ENCODE results near the gene SYPL2.
"Not testable (repeated sequence)": the region's sequence is repeated elsewhere in the genome, so short reads cannot be mapped to it uniquely, and the experiment has no call there.

SYPL2 gene

GRCh38 chr1:109472779-109473178, 6.4 kb downstream of the SYPL2 start:
- no peak for DNase-seq (ENCODE audit: low read depth)
- H3K4me1 ChIP-seq (ENCODE audit: control insufficient read depth, insufficient read depth, low read length): peaks cover 4% of the 10 kb centered on the region
- H3K9ac ChIP-seq (ENCODE audit: low read length): no peak overlapping the region
- no peaks in the 10 kb centered on the region for H3K9me3 ChIP-seq (ENCODE audit: control insufficient read depth, low read length)
- no peak overlapping the region for H3K4me3 ChIP-seq (ENCODE audit: low read length)
- no peaks in the 10 kb centered on the region for H3K27me3 ChIP-seq (replicated peaks; ENCODE audit: control insufficient read depth, insufficient read depth, low read length)
- peaks cover 34% of the 10 kb centered on the region for H3K36me3 ChIP-seq (ENCODE audit: control insufficient read depth, insufficient read depth, low read length, severe bottlenecking)

GRCh38 chr1:109473284-109474057, 7.1 kb downstream of the SYPL2 start:
- H3K36me3 ChIP-seq (ENCODE audit: control insufficient read depth, insufficient read depth, low read length, severe bottlenecking): peaks cover 41% of the 10 kb centered on the region
- H3K27me3 ChIP-seq (replicated peaks; ENCODE audit: control insufficient read depth, insufficient read depth, low read length); H3K9me3 ChIP-seq (ENCODE audit: control insufficient read depth, low read length); H3K9ac ChIP-seq (ENCODE audit: low read length); DNase-seq (ENCODE audit: low read depth); H3K4me3 ChIP-seq (ENCODE audit: low read length); H3K4me1 ChIP-seq (ENCODE audit: control insufficient read depth, insufficient read depth, low read length): not testable (repeated sequence)

- H3K4me1 ChIP-seq (ENCODE audit: control insufficient read depth, insufficient read depth, low read length): peaks cover 4% of the 10 kb centered on the region
- H3K27me3 ChIP-seq (replicated peaks; ENCODE audit: control insufficient read depth, insufficient read depth, low read length): no peaks in the 10 kb centered on the region
- no peak overlapping the region for H3K4me3 ChIP-seq (ENCODE audit: low read length)
- no peak for DNase-seq (ENCODE audit: low read depth)
- H3K36me3 ChIP-seq (ENCODE audit: control insufficient read depth, insufficient read depth, low read length, severe bottlenecking): peaks cover 54% of the 10 kb centered on the region
- no peak overlapping the region for H3K9ac ChIP-seq (ENCODE audit: low read length)
- no peaks in the 10 kb centered on the region for H3K9me3 ChIP-seq (ENCODE audit: control insufficient read depth, low read length)
Observed at GRCh38 chr1:109474697-109475096, 8.4 kb downstream of the SYPL2 start.

- Histone ChIP-seq H3K4me1 (ENCODE audit: control insufficient read depth, insufficient read depth, low read length) (peaks cover 4% of the 10 kb centered on the region), H3K27me3 (replicated peaks; ENCODE audit: control insufficient read depth, insufficient read depth, low read length) (no peaks in the 10 kb centered on the region), H3K9ac (ENCODE audit: low read length) (no peak overlapping the region), H3K9me3 (ENCODE audit: control insufficient read depth, low read length) (no peaks in the 10 kb centered on the region), H3K36me3 (ENCODE audit: control insufficient read depth, insufficient read depth, low read length, severe bottlenecking) (peaks cover 59% of the 10 kb centered on the region), H3K4me3 (ENCODE audit: low read length) (no peak overlapping the region)
- no peak for DNase-seq (ENCODE audit: low read depth)
Observed at GRCh38 chr1:109475261-109475660, 8.9 kb downstream of the SYPL2 start.

- H3K27me3 ChIP-seq (replicated peaks; ENCODE audit: control insufficient read depth, insufficient read depth, low read length): no peaks in the 10 kb centered on the region
- H3K4me1 ChIP-seq (ENCODE audit: control insufficient read depth, insufficient read depth, low read length): peaks cover 4% of the 10 kb centered on the region
- no peak overlapping the region for H3K9ac ChIP-seq (ENCODE audit: low read length)
- H3K9me3 ChIP-seq (ENCODE audit: control insufficient read depth, low read length): no peaks in the 10 kb centered on the region
- peaks cover 67% of the 10 kb centered on the region for H3K36me3 ChIP-seq (ENCODE audit: control insufficient read depth, insufficient read depth, low read length, severe bottlenecking)
- no peak for DNase-seq (ENCODE audit: low read depth)
- H3K4me3 ChIP-seq (ENCODE audit: low read length): no peak overlapping the region
Observed at GRCh38 chr1:109476825-109477224, 10.5 kb downstream of the SYPL2 start.

GRCh38 chr1:109477821-109478220, 11.5 kb downstream of the SYPL2 start:
- no peak overlapping the region for H3K4me3 ChIP-seq (ENCODE audit: low read length)
- no peaks in the 10 kb centered on the region for H3K9me3 ChIP-seq (ENCODE audit: control insufficient read depth, low read length)
- no peaks in the 10 kb centered on the region for H3K27me3 ChIP-seq (replicated peaks; ENCODE audit: control insufficient read depth, insufficient read depth, low read length)
- peaks cover 67% of the 10 kb centered on the region for H3K36me3 ChIP-seq (ENCODE audit: control insufficient read depth, insufficient read depth, low read length, severe bottlenecking)
- no peak for DNase-seq (ENCODE audit: low read depth)
- no peak overlapping the region for H3K9ac ChIP-seq (ENCODE audit: low read length)
- H3K4me1 ChIP-seq (ENCODE audit: control insufficient read depth, insufficient read depth, low read length): peaks cover 4% of the 10 kb centered on the region

GRCh38 chr1:109478806-109479205, 12.5 kb downstream of the SYPL2 start:
- Histone ChIP-seq H3K27me3 (replicated peaks; ENCODE audit: control insufficient read depth, insufficient read depth, low read length) (no peaks in the 10 kb centered on the region), H3K4me3 (ENCODE audit: low read length) (no peak overlapping the region), H3K4me1 (ENCODE audit: control insufficient read depth, insufficient read depth, low read length) (peaks cover 11% of the 10 kb centered on the region), H3K9ac (ENCODE audit: low read length) (no peak overlapping the region), H3K9me3 (ENCODE audit: control insufficient read depth, low read length) (no peaks in the 10 kb centered on the region), H3K36me3 (ENCODE audit: control insufficient read depth, insufficient read depth, low read length, severe bottlenecking) (peaks cover 67% of the 10 kb centered on the region)
- DNase-seq (ENCODE audit: low read depth): no peak

GRCh38 chr1:109479311-109479710, 13.0 kb downstream of the SYPL2 start:
- H3K4me3 ChIP-seq (ENCODE audit: low read length): no peak overlapping the region
- no peaks in the 10 kb centered on the region for H3K9me3 ChIP-seq (ENCODE audit: control insufficient read depth, low read length)
- no peaks in the 10 kb centered on the region for H3K27me3 ChIP-seq (replicated peaks; ENCODE audit: control insufficient read depth, insufficient read depth, low read length)
- peaks cover 12% of the 10 kb centered on the region for H3K4me1 ChIP-seq (ENCODE audit: control insufficient read depth, insufficient read depth, low read length)
- no peak for DNase-seq (ENCODE audit: low read depth)
- no peak overlapping the region for H3K9ac ChIP-seq (ENCODE audit: low read length)
- H3K36me3 ChIP-seq (ENCODE audit: control insufficient read depth, insufficient read depth, low read length, severe bottlenecking): peaks cover 67% of the 10 kb centered on the region

- no peak for DNase-seq (ENCODE audit: low read depth)
- no peaks in the 10 kb centered on the region for H3K27me3 ChIP-seq (replicated peaks; ENCODE audit: control insufficient read depth, insufficient read depth, low read length)
- H3K9me3 ChIP-seq (ENCODE audit: control insufficient read depth, low read length): no peaks in the 10 kb centered on the region
Observed at GRCh38 chr1:109479901-109480300, 13.6 kb downstream of the SYPL2 start.

GRCh38 chr1:109481646-109482045, 15.3 kb downstream of the SYPL2 start:
- no peak overlapping the region for H3K4me3 ChIP-seq (ENCODE audit: low read length)
- peaks cover 58% of the 10 kb centered on the region for H3K36me3 ChIP-seq (ENCODE audit: control insufficient read depth, insufficient read depth, low read length, severe bottlenecking)
- peaks cover 18% of the 10 kb centered on the region for H3K4me1 ChIP-seq (ENCODE audit: control insufficient read depth, insufficient read depth, low read length)
- DNase-seq (ENCODE audit: low read depth): no peak
- H3K9me3 ChIP-seq (ENCODE audit: control insufficient read depth, low read length): no peaks in the 10 kb centered on the region
- H3K27me3 ChIP-seq (replicated peaks; ENCODE audit: control insufficient read depth, insufficient read depth, low read length): no peaks in the 10 kb centered on the region
- no peak overlapping the region for H3K9ac ChIP-seq (ENCODE audit: low read length)

More at GRCh38 chr1:109479901-109480300, 13.6 kb downstream of the SYPL2 start:
- H3K4me3 ChIP-seq (ENCODE audit: low read length): no peak overlapping the region
- peaks cover 18% of the 10 kb centered on the region for H3K4me1 ChIP-seq (ENCODE audit: control insufficient read depth, insufficient read depth, low read length)
- peaks cover 67% of the 10 kb centered on the region for H3K36me3 ChIP-seq (ENCODE audit: control insufficient read depth, insufficient read depth, low read length, severe bottlenecking)
- no peak overlapping the region for H3K9ac ChIP-seq (ENCODE audit: low read length)

GRCh38 chr1:109482242-109482641, 15.9 kb downstream of the SYPL2 start:
- no peak for DNase-seq (ENCODE audit: low read depth)
- H3K27me3 ChIP-seq (replicated peaks; ENCODE audit: control insufficient read depth, insufficient read depth, low read length): no peaks in the 10 kb centered on the region
- H3K4me1 ChIP-seq (ENCODE audit: control insufficient read depth, insufficient read depth, low read length): peaks cover 15% of the 10 kb centered on the region
- no peak overlapping the region for H3K4me3 ChIP-seq (ENCODE audit: low read length)
- no peaks in the 10 kb centered on the region for H3K9me3 ChIP-seq (ENCODE audit: control insufficient read depth, low read length)
- H3K36me3 ChIP-seq (ENCODE audit: control insufficient read depth, insufficient read depth, low read length, severe bottlenecking): peaks cover 55% of the 10 kb centered on the region
- H3K9ac ChIP-seq (ENCODE audit: low read length): no peak overlapping the region

All from adipocyte (in vitro differentiated cells).